Ecto neural progenitor cell (in vitro differentiated cells): ENCODE results near the gene SHISA5.
"Not testable (repeated sequence)": the region's sequence is repeated elsewhere in the genome, so short reads cannot be mapped to it uniquely, and the experiment has no call there.

ENCODE experiments used
- DNase-seq: peaks from one replicate; pipeline ENCODE4 v3.0.0-alpha.2; 2018; ENCODE audit warnings: low spot score

Gene SHISA5

GRCh38 chr3:48504051-48504946 lies at the start of gene SHISA5:
SHISA5 (minus strand) TSS chr3:48504174; CDS start chr3:48504094, 80 bp downstream.
- peak; percentile 80 for DNase-seq

GRCh38 chr3:48553361-48553760 lies 49.4 kb upstream of the SHISA5 start:
- no peak for DNase-seq

- no peak for DNase-seq
Observed at GRCh38 chr3:48552111-48552951, 48.4 kb upstream of the SHISA5 start.

- DNase-seq = not testable (repeated sequence)
Observed at GRCh38 chr3:48551651-48552050, 47.7 kb upstream of the SHISA5 start.

GRCh38 chr3:48548729-48549705 lies 45.0 kb upstream of the SHISA5 start:
- DNase-seq = peak; percentile 85

GRCh38 chr3:48548126-48548525 lies 44.2 kb upstream of the SHISA5 start:
- no peak for DNase-seq

- DNase-seq = no peak
Observed at GRCh38 chr3:48546203-48546829, 42.3 kb upstream of the SHISA5 start.

GRCh38 chr3:48544141-48544540 lies 40.2 kb upstream of the SHISA5 start:
- DNase-seq = no peak

- DNase-seq = no peak
Observed at GRCh38 chr3:48543271-48543866, 39.4 kb upstream of the SHISA5 start.

GRCh38 chr3:48538451-48538850 lies 34.5 kb upstream of the SHISA5 start:
- DNase-seq = no peak

- DNase-seq = no peak
Observed at GRCh38 chr3:48536785-48537184, 32.8 kb upstream of the SHISA5 start.

GRCh38 chr3:48536116-48536515 lies 32.1 kb upstream of the SHISA5 start:
- DNase-seq = no peak

- DNase-seq = no peak
Observed at GRCh38 chr3:48535578-48535977, 31.6 kb upstream of the SHISA5 start.

- DNase-seq = no peak
Observed at GRCh38 chr3:48532977-48533337, 29.0 kb upstream of the SHISA5 start.

- no peak for DNase-seq
Observed at GRCh38 chr3:48532271-48532976, 28.4 kb upstream of the SHISA5 start.

GRCh38 chr3:48530701-48531100 lies 26.7 kb upstream of the SHISA5 start:
- DNase-seq = not testable (repeated sequence)

- DNase-seq = no peak
Observed at GRCh38 chr3:48528754-48529153, 24.8 kb upstream of the SHISA5 start.

GRCh38 chr3:48528048-48528447 lies 24.1 kb upstream of the SHISA5 start:
- DNase-seq = no peak

- no peak for DNase-seq
Observed at GRCh38 chr3:48524970-48525369, 21.0 kb upstream of the SHISA5 start.

GRCh38 chr3:48521635-48522034 lies 17.7 kb upstream of the SHISA5 start:
- DNase-seq = no peak
